NCI-H1092 treated with DMSO at 0.1 percent for 48 hours (cell line): ENCODE data around the gene CEP72.

Source experiments
- DNase-seq: peaks from one replicate; lab custom pipeline; 2025; lab: John Stamatoyannopoulos, UW

The CEP72 gene

GRCh38 chr5:660491-661030 is 48.4 kb downstream of the CEP72 start:
- no peak for DNase-seq

- DNase-seq: no peak
Observed at GRCh38 chr5:661891-662750, 50.0 kb downstream of the CEP72 start.

- DNase-seq: no peak
Observed at GRCh38 chr5:662751-663435, 50.8 kb downstream of the CEP72 start.

GRCh38 chr5:663436-664342 is 51.5 kb downstream of the CEP72 start:
- DNase-seq: no peak

- DNase-seq: no peak
Observed at GRCh38 chr5:664343-664993, 52.3 kb downstream of the CEP72 start.

- DNase-seq: no peak
Observed at GRCh38 chr5:664994-665360, 52.8 kb downstream of the CEP72 start.

- no peak for DNase-seq
Observed at GRCh38 chr5:665541-665955, 53.4 kb downstream of the CEP72 start.

- no peak for DNase-seq
Observed at GRCh38 chr5:665956-666711, 54.0 kb downstream of the CEP72 start.

- no peak for DNase-seq
Observed at GRCh38 chr5:666816-667498, 54.8 kb downstream of the CEP72 start.

GRCh38 chr5:668283-668995 is 56.3 kb downstream of the CEP72 start:
- no peak for DNase-seq

- no peak for DNase-seq
Observed at GRCh38 chr5:669111-669841, 57.1 kb downstream of the CEP72 start.

- DNase-seq: no peak
Observed at GRCh38 chr5:669842-670395, 57.8 kb downstream of the CEP72 start.

- DNase-seq: no peak
Observed at GRCh38 chr5:670396-671270, 58.5 kb downstream of the CEP72 start.

GRCh38 chr5:671459-672328 is 59.6 kb downstream of the CEP72 start:
- DNase-seq: peak; percentile 69

GRCh38 chr5:672329-673160 is 60.4 kb downstream of the CEP72 start:
- DNase-seq: peak; percentile 75
